Measurements from ENCODE around the gene IFNA2. TPM values are rescaled to one million over a fixed set of nuclear protein-coding genes. Genes with fewer than 3 reads are reported as not detected.
"Not testable (repeated sequence)": the region's sequence is repeated elsewhere in the genome, so short reads cannot be mapped to it uniquely, and the experiment has no call there.

Gene IFNA2
- not detected for polyA plus RNA-seq (2012; ENCODE audit: insufficient read depth, insufficient read length)

GRCh38 chr9:21385131-21385670 lies at the start of gene IFNA2:
Gene IFNA2, minus strand, starts transcription at chr9:21385398. Its CDS starts 69 bp downstream, at chr9:21385329.
- H3K4me3 ChIP-seq (ENCODE audit: low read length): no peak within 1 kb of the TSS
- DNase-seq (ENCODE audit: low read depth, low spot score): no peak

GRCh38 chr9:21435015-21435383 lies 49.8 kb upstream of the IFNA2 start:
- H3K4me3 ChIP-seq (ENCODE audit: low read length); DNase-seq (ENCODE audit: low read depth, low spot score): not testable (repeated sequence)

GRCh38 chr9:21434202-21435014 lies 49.2 kb upstream of the IFNA2 start:
- H3K4me3 ChIP-seq (ENCODE audit: low read length): no peak overlapping the region
- no peak for DNase-seq (ENCODE audit: low read depth, low spot score)

- no peak overlapping the region for H3K4me3 ChIP-seq (ENCODE audit: low read length)
- DNase-seq (ENCODE audit: low read depth, low spot score): no peak
These were observed 47.7 kb upstream of the IFNA2 start for GRCh38 chr9:21432672-21433425.

- DNase-seq (ENCODE audit: low read depth, low spot score): no peak
These were observed 44.0 kb upstream of the IFNA2 start for GRCh38 chr9:21429191-21429590.

GRCh38 chr9:21428235-21428634 lies 43.0 kb upstream of the IFNA2 start:
- DNase-seq (ENCODE audit: low read depth, low spot score): no peak
- no peak overlapping the region for H3K4me3 ChIP-seq (ENCODE audit: low read length)

More at GRCh38 chr9:21429191-21429590, 44.0 kb upstream of the IFNA2 start:
- H3K4me3 ChIP-seq (ENCODE audit: low read length): no peak overlapping the region

- no peak overlapping the region for H3K4me3 ChIP-seq (ENCODE audit: low read length)
- no peak for DNase-seq (ENCODE audit: low read depth, low spot score)
These were observed 30.5 kb upstream of the IFNA2 start for GRCh38 chr9:21415493-21416267.

GRCh38 chr9:21414220-21414940 lies 29.2 kb upstream of the IFNA2 start:
- no peak for DNase-seq (ENCODE audit: low read depth, low spot score)
- H3K4me3 ChIP-seq (ENCODE audit: low read length): no peak overlapping the region

GRCh38 chr9:21413624-21414023 lies 28.4 kb upstream of the IFNA2 start:
- H3K4me3 ChIP-seq (ENCODE audit: low read length): no peak overlapping the region
- no peak for DNase-seq (ENCODE audit: low read depth, low spot score)

GRCh38 chr9:21413151-21413550 lies 28.0 kb upstream of the IFNA2 start:
- no peak overlapping the region for H3K4me3 ChIP-seq (ENCODE audit: low read length)
- no peak for DNase-seq (ENCODE audit: low read depth, low spot score)

GRCh38 chr9:21412107-21412506 lies 26.9 kb upstream of the IFNA2 start:
- no peak for DNase-seq (ENCODE audit: low read depth, low spot score)

GRCh38 chr9:21408817-21409216 lies 23.6 kb upstream of the IFNA2 start, which contains the start of gene IFNA8:
Gene IFNA8, plus strand, starts transcription at chr9:21409117. Its CDS starts 60 bp downstream, at chr9:21409177.
- no peak for DNase-seq (ENCODE audit: low read depth, low spot score)
- no peak within 1 kb of the TSS for H3K4me3 ChIP-seq (ENCODE audit: low read length)

More at GRCh38 chr9:21412107-21412506, 26.9 kb upstream of the IFNA2 start:
- H3K4me3 ChIP-seq (ENCODE audit: low read length): no peak overlapping the region

- no peak for DNase-seq (ENCODE audit: low read depth, low spot score)
- H3K4me3 ChIP-seq (ENCODE audit: low read length): no peak overlapping the region
These were observed 18.9 kb upstream of the IFNA2 start for GRCh38 chr9:21404146-21404545.

- no peak overlapping the region for H3K4me3 ChIP-seq (ENCODE audit: low read length)
- DNase-seq (ENCODE audit: low read depth, low spot score): no peak
These were observed 17.4 kb upstream of the IFNA2 start for GRCh38 chr9:21402386-21403251.

- no peak overlapping the region for H3K4me3 ChIP-seq (ENCODE audit: low read length)
- no peak for DNase-seq (ENCODE audit: low read depth, low spot score)
These were observed 14.8 kb upstream of the IFNA2 start for GRCh38 chr9:21399956-21400355.

GRCh38 chr9:21398955-21399489 lies 13.8 kb upstream of the IFNA2 start:
- DNase-seq (ENCODE audit: low read depth, low spot score): no peak
- H3K4me3 ChIP-seq (ENCODE audit: low read length): no peak overlapping the region

All from Jurkat, Clone E6-1 (cell line).